HCEC 1CT (cell line): ENCODE data around the gene LRP1B.
A peak's percentile ranks its signal among the peaks of the same experiment; 100 is the strongest.

Source experiments
- DNase-seq: peaks from one replicate; pipeline ENCODE4 v3.0.0-alpha.2; 2017

Gene LRP1B

GRCh38 chr2:142038826-142039225 lies 92.0 kb downstream of the LRP1B start:
- peak; percentile 48 for DNase-seq

- peak; percentile 78 for DNase-seq
Observed at GRCh38 chr2:142037744-142038143, 93.1 kb downstream of the LRP1B start.

- DNase-seq = peak; percentile 78
Observed at GRCh38 chr2:142037066-142037465, 93.8 kb downstream of the LRP1B start.

- peak; percentile 39 for DNase-seq
Observed at GRCh38 chr2:142033393-142033792, 97.4 kb downstream of the LRP1B start.

GRCh38 chr2:142031656-142032055 lies 99.2 kb downstream of the LRP1B start:
- peak; percentile 37 for DNase-seq

- DNase-seq = no peak
Observed at GRCh38 chr2:142030735-142031134, 100.1 kb downstream of the LRP1B start.

GRCh38 chr2:142029974-142030373 lies 100.8 kb downstream of the LRP1B start:
- no peak for DNase-seq

GRCh38 chr2:142025394-142025793 lies 105.4 kb downstream of the LRP1B start:
- no peak for DNase-seq

- DNase-seq = no peak
Observed at GRCh38 chr2:142020368-142020767, 110.4 kb downstream of the LRP1B start.

- DNase-seq = no peak
Observed at GRCh38 chr2:142014536-142014935, 116.3 kb downstream of the LRP1B start.

GRCh38 chr2:142012797-142013196 lies 118.0 kb downstream of the LRP1B start:
- DNase-seq = no peak

- DNase-seq = no peak
Observed at GRCh38 chr2:142010477-142011270, 120.1 kb downstream of the LRP1B start.

- DNase-seq = peak; percentile 46
Observed at GRCh38 chr2:142008135-142008744, 122.6 kb downstream of the LRP1B start.

- DNase-seq = no peak
Observed at GRCh38 chr2:141994066-141994465, 136.8 kb downstream of the LRP1B start.

GRCh38 chr2:141992695-141993094 lies 138.1 kb downstream of the LRP1B start:
- no peak for DNase-seq

GRCh38 chr2:141968433-141968832 lies 162.4 kb downstream of the LRP1B start:
- peak; percentile 88 for DNase-seq

- no peak for DNase-seq
Observed at GRCh38 chr2:141967980-141968379, 162.8 kb downstream of the LRP1B start.

- DNase-seq = no peak
Observed at GRCh38 chr2:141967503-141967902, 163.3 kb downstream of the LRP1B start.

GRCh38 chr2:141959941-141960340 lies 170.9 kb downstream of the LRP1B start:
- DNase-seq = no peak

GRCh38 chr2:141959016-141959415 lies 171.8 kb downstream of the LRP1B start:
- no peak for DNase-seq

- peak; percentile 54 for DNase-seq
Observed at GRCh38 chr2:141957827-141958450, 172.9 kb downstream of the LRP1B start.

GRCh38 chr2:141957321-141957720 lies 173.5 kb downstream of the LRP1B start:
- no peak for DNase-seq

GRCh38 chr2:141947396-141948114 lies 183.3 kb downstream of the LRP1B start:
- no peak for DNase-seq
